ENCODE results near the gene MAP6.

Gene MAP6

DNA sequence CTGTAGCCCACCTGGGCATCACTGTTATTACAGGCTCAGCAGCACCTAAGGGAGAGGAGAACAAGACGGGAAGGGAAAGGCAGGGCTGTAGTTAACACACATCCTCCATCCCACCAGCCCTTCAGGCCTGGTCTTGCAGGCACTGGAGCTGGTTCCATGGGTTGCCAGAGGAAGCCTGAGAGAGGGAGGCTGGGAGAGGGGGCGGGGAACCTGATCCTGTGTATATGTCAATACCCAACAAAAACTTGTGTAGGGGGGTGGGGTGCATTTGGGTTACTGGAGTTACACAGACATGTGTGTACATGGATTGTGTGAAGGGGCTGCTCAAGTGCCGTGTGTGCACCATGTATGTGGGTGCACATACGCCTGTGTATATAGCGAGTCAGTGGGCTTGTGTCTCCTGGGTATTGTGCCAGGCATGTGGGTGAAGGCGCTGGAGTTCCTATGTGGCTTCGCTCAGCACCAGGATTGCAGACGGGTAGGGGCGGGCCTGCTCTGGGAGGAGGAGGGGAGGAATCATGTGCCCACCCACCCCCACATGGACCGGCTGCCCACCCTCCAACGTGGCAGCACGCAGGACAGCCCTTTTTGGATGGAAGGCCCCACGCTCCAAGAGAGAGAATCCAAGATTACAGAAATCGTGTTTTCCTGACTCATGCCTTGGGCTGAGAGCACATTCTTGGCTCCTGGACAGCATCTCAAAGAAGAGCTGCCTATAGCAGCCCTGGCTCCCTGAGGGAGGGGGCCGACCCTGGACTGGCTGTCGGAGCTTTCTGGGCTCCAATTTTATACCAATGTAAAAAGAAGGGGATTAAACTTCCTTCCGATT, 111.0 kb downstream of the MAP6 start:
- peak; percentile 9 for FAIRE-seq

DNA sequence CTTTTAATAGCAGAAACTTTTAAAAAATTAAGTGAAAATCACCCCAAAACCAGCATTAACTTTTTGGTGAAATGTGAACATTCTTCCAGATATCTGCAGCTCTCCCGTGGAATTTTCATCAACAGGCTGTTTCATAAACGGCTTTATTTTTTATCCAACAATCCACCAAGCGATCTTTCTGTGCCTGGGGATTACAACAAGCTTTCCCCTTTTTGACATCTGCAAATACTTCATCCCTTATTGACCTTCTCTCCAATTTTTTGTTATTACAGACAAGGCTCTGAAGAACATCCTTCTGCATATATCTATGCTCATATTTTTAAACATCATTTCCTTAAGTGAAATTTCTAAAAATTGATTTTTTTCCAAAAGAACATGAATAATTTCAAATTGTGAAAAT, 112.6 kb downstream of the MAP6 start:
- no peak for FAIRE-seq
- no peak for DNase-seq (ENCODE audit: insufficient read length, low spot score)

More for the DNA sequence above, 111.0 kb downstream of the MAP6 start:
- DNase-seq (ENCODE audit: insufficient read length, low spot score) = peak; percentile 58

DNA sequence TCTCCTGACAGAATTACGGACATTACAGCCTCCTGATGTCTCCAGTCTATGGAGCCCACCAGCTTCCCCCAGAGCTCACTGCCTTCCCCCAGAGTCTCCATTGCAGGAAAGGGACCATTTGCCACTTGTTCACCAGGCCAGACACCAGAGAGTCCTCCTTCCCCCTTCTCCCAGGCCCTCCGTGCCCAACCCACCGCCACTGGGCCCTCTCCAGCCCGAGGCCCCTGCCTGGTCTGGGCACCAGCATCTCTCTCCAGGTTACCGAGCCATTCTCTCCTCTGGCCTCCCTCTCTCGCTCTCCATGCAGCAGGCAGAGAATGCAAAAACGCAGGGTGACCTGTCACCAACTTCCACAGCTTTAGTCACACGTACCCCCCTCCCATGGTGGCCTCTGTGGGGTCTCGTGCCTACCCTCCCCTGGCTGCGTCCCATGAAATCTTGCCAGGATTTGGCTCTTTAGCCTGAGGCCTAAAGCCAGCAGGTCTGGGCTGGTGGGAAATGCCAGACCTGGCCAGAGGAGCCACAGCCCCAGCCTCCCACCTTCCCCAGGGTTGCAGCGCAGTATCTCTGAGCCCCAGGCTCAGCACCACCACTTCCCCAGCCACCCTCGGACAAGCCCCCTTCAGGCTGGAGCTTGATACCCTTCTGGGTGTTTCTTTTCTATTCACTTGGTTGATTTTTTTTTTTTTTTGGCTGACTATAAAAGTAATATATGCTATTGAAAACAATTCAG, 113.6 kb downstream of the MAP6 start:
- DNase-seq (ENCODE audit: insufficient read length, low spot score) = no peak
- FAIRE-seq = no peak

DNA sequence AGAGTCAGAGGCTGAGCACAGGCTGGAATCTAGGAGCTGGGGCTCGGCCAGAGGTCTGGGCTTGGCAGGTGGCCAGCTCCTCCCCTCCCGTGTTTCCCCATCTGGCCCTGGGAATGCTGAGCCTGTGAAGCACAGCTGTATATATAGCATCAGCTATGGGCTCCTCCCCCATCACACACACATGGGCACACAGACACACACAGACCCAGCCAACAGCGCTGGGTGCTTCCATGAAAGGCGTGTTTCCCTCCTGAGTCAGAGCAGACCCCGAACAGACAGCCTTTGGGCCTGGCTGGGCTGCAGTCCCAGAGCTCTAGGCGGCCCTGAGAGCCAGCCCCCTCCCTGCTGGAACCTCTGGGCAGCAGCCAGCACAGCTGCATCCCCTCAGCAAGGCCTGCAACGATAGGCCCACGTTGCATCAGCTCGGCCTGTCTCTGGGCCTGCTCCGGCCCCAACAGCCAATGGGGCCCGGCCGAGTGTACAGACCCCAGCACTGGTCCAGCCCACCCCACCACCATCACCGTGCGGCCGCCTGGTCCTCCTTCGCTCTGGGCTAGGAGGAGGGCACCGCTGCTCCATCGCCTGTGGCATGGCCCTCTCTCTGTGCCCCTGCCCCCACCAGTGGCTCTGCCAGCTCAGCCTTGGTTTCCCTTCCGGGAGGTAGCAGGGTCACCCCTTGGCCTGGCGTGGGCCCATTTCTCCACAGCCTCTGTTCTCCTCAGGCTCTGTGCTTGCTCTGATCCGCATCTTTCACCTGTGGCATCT, 114.4 kb downstream of the MAP6 start:
- DNase-seq (ENCODE audit: insufficient read length, low spot score) (no peak), FAIRE-seq (no peak)

DNA sequence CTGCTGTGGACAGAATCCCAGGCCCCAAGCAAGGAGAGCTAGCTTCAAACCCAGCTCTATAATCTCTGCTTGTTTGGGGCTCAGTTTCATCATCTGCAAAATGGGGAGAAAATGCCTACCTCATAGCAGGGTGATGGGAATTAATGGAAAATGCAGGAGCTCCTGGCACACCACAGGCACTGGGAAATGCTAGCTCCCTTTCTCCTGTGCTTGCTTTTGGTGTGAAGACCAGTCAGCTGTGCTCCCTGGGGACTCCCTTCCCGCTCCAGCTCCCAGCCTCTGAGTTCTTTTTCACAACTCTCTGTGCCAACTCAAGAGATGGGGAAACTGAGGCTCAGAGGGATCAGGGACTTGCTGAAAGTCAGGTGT, 115.0 kb downstream of the MAP6 start:
- no peak for DNase-seq (ENCODE audit: insufficient read length, low spot score)
- no peak for FAIRE-seq

DNA sequence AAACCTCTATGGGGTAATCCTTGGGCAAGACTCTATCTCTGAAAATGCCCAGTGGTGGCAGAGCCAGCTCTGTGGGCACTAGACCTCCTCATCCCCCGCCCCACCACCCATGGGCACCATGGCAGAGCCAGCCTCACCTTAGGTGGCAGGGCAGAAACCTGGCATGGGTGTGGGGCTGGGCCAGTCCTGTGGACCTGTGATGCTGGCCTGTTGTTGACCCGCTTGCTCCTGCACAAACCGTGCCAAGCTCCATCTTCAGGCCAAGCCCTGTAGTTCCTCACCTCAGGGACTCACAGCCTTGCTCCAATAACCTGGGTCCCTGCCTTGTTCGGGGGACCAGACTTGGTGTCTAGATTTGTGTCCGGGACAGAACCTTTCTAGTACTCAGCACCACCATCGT, 115.7 kb downstream of the MAP6 start:
- FAIRE-seq (no peak), DNase-seq (ENCODE audit: insufficient read length, low spot score) (no peak)

DNA sequence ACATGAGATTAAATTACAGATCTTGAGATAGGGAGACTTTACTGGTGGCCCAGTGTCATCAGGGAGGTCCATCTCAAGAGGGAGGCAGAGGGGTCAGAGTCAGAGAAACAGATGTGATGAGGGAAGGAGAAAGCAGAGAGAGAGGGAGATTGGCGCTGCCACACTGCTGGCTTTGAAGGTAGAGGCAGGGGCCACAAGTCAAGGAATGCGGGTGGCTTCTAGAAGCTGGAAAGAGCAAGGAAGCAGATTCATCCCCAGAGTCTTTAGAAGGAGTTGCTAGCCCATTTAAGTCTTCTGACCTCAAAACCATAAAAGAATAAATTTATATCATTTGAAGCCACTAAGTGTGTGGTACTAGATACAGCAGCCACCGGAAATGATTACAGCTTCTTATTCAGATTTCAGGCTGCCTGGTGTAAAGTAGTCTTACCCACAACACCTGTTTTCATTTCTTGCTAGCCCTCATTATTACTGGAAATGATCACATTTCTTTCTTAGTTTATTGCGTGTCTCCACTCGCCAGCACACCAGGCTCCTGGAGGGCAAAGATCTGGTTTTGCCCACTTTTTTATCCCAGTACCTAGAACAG, 119.4 kb downstream of the MAP6 start:
- DNase-seq (ENCODE audit: insufficient read length, low spot score) = no peak
- no peak for FAIRE-seq

DNA sequence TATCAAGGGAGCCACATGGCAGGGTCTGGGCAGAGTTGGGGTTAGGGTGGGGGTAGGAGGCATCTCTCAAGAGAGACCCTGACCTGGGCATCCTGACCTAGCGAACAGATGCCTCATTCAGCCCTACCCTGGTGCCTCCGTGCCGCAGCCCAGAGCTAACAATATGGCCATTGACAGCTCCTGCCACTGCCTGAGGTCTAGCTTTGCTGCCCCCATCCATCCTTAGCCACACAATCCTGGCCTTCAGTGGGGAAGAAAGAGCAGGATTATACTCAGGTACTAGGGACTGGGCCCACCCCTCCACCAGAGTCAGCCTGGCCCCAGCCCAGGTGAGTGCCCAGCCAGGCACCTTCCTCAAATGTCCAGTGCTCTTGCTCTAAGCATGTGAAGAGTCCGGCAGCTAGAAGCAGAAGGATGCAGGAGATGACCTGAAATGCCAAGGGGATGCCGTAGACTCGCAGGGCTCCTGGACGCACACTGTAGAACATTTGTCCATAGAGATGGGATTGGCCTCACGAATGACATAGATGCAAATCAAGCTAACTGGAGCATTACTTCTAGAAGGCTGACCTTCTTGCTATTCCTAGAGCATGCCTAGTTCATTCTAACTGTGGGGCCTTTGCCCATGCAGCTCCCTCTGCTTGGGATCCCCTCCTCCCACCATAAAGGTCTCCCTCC, 120.1 kb downstream of the MAP6 start:
- FAIRE-seq = no peak

DNA sequence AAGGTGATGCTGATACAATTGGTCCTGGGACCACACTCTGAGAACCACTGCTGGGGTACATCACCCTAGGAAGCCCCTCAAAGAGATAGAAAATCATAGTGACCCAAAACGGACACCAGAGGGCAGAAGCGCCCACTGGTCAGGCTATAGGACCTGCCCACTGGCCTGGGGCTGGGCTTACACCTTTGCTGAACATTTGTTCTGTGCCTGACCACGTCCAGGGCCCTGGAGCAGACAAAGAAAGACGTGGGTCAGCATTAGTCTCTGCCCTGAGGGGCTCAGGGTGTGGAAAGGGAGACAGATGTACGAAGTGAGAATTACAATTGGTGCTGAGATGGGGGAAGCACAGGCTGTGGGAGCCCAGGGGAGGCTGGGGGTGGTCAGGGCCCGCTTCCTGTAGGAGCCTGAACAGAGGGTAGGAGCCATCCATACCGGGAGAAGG, 121.2 kb downstream of the MAP6 start:
- FAIRE-seq = no peak
- DNase-seq (ENCODE audit: insufficient read length, low spot score) = peak; percentile 94

More for the DNA sequence above, 120.1 kb downstream of the MAP6 start:
- DNase-seq (ENCODE audit: insufficient read length, low spot score) = no peak

DNA sequence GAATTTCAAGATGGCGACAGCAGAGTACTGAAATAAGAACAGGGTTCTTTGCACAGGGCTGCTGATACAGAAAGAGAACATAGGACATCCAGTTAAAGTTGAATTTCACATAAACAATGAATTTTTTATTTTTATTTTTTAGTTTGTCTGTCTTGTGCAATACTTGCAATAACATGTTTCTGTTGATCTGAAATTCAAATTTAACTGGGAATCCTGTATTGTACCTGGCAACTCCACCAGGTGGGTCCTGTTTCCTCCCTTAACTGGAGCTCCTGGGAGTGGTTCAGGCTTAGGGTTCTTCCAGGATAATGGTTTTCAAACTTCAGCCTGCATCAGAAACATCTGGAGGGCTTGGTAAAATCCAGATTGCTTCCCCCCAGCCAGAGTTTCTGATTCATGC, 121.7 kb downstream of the MAP6 start:
- FAIRE-seq (no peak), DNase-seq (ENCODE audit: insufficient read length, low spot score) (no peak)

DNA sequence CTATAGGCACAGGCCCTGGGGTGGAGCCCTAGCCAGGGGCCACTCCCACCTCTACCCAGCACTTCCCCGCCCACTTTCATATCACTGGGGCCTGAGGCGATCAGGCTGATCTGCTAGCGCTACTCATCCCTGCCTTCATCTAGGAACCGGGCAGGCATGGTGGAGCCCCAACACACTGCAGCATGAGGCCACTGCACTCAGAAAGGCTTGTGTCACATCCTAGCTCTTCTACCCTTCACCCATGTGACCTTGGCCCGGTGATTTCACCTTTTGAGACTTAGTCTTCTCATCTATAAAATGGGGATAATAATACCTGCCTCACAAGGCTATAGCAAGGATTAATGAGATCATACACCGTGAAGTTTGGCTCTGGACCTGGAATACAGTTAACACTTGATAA, 125.0 kb downstream of the MAP6 start:
- DNase-seq (ENCODE audit: insufficient read length, low spot score) (no peak), FAIRE-seq (no peak)

DNA sequence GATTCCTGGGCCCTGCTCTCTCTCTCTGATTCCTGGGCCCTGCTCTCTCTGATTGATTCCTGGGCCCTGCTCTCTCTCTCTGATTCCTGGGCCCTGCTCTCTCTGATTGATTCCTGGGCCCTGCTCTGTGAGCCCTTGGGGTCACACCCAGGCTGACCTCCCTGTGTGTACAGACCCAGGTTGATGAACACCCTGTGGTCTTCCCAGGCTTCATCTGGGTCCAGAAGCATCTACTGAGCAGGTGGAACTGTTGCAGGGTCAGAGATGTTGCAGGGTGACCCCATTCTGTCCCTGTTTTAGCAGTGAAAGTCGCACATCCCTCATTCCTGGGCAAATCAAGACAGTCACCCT, 126.8 kb downstream of the MAP6 start:
- no peak for FAIRE-seq
- no peak for DNase-seq (ENCODE audit: insufficient read length, low spot score)

DNA sequence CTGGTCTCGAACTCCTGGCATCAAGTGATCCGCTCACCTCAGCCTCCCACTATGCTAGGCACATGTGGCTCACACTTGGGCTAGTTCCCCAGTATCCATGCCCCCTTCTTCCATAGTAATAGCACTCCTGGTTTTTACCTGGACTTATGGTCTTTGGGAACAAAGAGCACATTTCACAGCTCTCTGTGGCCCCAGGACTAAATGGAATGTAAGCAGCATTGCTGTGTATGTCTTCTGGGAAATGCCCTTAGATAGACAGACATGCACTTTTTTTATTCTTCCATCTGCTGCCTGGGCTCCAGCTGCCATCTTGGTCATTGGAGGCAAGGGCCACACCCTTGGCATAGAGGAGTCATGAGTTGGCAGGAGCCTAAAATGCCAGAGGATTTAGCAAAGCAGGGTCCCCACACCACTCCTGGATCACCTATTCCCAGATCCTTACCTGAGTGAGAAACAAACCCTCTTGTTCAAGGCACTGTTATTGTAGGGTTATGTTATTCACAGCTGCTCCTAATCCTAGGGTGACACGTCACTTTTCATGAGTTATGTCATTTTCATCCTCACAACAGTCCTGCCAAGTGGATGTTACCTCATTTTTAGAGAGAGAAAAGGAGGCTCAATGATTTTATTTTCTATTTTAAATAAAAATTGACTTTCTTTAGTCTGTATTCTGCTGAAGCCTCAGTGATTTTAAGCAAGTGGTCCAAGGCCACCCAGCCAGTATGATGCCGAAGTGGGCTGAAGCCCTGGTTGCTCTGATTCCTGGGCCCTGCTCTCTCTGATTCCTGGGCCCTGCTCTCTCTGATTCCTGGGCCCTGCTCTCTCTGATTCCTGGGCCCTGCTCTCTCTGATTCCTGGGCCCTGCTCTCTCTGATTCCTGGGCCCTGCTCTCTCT, 127.4 kb downstream of the MAP6 start:
- FAIRE-seq (no peak), DNase-seq (ENCODE audit: insufficient read length, low spot score) (no peak)

DNA sequence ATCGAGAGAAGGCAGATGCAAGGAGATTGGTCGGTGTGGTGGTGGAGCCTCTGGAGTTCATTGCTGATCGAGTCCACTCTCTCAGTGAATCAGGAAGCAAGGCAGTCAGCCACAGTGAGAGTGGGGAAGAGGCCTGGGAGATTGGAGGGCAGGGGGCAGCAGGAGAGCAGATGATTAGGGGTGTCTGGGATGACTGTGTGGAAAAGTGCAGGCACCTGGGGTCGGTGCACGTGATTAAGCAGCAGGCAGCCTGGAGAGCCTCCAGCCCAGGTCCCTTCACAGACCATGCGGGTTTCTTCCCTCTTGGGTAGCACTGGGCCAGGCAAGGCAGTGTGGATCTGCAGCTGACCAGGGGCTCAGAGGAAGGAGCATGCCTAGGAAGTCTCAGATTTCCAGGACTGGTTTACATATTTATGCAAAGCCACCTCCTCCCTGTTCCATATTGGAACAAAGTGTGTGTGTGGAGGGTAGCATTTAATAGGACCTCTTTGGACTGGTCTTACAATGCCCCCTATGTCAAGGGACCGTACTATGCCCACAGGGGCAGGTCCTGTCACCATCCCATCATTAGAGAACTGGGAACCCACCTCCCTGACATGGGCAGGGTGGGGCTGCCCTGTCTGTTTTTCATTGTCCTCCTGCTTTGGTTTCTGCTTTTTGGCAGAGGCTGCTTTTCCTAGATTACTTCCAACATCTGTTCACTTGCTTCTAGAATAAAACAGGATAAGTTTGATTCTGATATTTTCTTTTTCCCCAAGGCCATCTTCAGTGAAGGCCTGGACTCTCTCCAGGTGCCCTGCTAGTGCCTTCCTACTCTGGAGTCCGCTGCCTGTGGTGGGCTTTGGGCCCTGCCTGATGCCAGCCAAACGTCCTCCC, 129.1 kb downstream of the MAP6 start:
- DNase-seq (ENCODE audit: insufficient read length, low spot score) (no peak), FAIRE-seq (no peak)

DNA sequence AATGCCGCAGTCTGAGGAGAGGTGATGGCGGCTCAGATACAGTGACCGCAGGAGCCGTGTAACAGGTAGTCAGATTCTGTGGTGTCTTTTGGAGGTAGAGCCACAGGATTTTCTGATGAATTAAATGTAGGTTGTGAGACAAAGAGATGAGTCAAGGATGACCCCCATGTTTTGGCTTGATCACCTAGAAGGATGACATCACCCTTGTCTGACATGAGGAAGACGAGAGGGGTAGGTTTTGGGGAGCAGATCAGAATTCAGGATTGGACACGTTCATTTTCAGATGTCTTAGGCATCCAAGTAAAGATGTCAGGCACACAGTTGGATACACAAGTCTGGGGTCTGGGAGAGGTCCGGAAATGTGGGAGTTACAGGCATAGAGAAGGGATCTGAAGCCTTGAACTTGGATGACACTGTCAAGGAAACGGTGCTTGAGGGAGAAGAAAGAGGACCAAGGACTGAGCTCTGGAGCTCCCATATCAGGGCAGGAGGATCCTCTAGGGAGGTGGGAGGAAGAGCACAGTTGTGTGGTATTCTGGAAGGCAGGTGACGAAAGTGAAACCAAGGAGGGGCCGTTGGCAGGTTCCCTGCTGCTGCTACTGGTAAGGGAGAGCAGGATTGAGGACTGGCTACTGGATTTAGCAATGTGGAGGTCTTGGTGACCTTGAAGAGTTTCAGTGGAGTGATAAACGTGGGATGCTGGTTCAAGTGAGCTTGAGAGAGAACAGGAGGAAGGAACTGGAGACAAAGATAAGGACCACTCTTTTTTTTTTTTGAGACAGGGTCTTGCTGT, 130.5 kb downstream of the MAP6 start:
- DNase-seq (ENCODE audit: insufficient read length, low spot score) = no peak
- FAIRE-seq = no peak

DNA sequence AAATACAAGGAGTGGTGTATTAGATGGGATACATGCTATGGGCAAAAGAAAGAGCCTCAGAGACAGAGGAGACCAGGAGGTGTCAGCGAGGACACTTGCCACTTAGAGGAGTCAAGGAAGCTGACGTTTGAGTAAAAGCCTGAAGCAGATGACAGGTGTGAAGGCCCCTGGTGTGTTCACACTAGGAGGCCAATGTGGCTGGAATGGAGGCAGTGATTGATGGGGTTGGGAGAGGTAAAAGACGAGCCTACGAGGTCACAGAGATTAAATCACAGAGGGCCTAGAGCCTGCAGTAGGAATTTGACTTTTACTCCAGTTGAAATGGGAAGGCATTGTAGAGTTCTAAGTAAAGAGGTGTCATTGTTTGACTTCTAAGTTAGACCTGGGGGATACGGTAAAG, 131.1 kb downstream of the MAP6 start:
- FAIRE-seq = no peak
- DNase-seq (ENCODE audit: insufficient read length, low spot score) = no peak
